Measurements from ENCODE around the gene BCL11B. TPM values are rescaled to one million over a fixed set of nuclear protein-coding genes. Genes with fewer than 3 reads are reported as not detected.

The BCL11B gene
- total and polyA plus RNA-seq, 2 of the 8 experiments (the other 6 are each of a cell fraction or from before 2014, with no cell fraction given): 0.63 to 5.9 TPM

- TF ChIP-seq USF2 (IDR thresholded peaks at IDR 0.05; ENCODE audit: low read length): no peak
- TF ChIP-seq SP2 (IDR thresholded peaks at IDR 0.05; ENCODE audit: low read length): no peak
- no peak for TF ChIP-seq TBP (IDR thresholded peaks at IDR 0.05; ENCODE audit: low read depth, low read length)
- TF ChIP-seq PHF8 (conservative IDR thresholded peaks at IDR 0.05; ENCODE audit: low read depth, low read length): no peak
- TF ChIP-seq FOSL1 (IDR thresholded peaks at IDR 0.05; ENCODE audit: insufficient read depth, low read depth, low read length): no peak
- TF ChIP-seq NANOG (IDR thresholded peaks at IDR 0.05; ENCODE audit: insufficient read depth, low read depth, low read length, poor library complexity, severe bottlenecking): no peak
- no peak for TF ChIP-seq JUN (IDR thresholded peaks at IDR 0.05; ENCODE audit: low read depth, low read length)
- no peak; the same call in 1 of the 2 replicates for TF ChIP-seq ATF2 (IDR thresholded peaks at IDR 0.05; ENCODE audit: low read length)
- TF ChIP-seq KDM4A (IDR thresholded peaks at IDR 0.05; ENCODE audit: low read depth, low read length, severe bottlenecking): peak; percentile 48
- TF ChIP-seq CTCF (IDR thresholded peaks at IDR 0.05; ENCODE audit: control extremely low read depth in 1 of 3, insufficient read depth in 1 of 3, low read depth in 1 of 3, low read length in 3 of 3): peak in 2 of 3 experiments; percentile 25 to 42; a peak in 2 of 4 replicates
- no peak for TF ChIP-seq ATF3 (IDR thresholded peaks at IDR 0.05; ENCODE audit: insufficient read depth, low read depth, low read length)
- TF ChIP-seq SP4 (IDR thresholded peaks at IDR 0.05; ENCODE audit: low read length): no peak
- no peak for TF ChIP-seq SRF (IDR thresholded peaks at IDR 0.05; ENCODE audit: low read depth, low read length)
- TF ChIP-seq POLR2AphosphoS5 (IDR thresholded peaks at IDR 0.05; ENCODE audit: low read depth, low read length): no peak
- TF ChIP-seq NRF1 (IDR thresholded peaks at IDR 0.05; ENCODE audit: low read depth, low read length): no peak
- no peak for TF ChIP-seq SAP30 (IDR thresholded peaks at IDR 0.05; ENCODE audit: insufficient read depth, insufficient replicate concordance, low read length)
- TF ChIP-seq ASH2L (IDR thresholded peaks at IDR 0.05; ENCODE audit: low read length): peak; percentile 30
- no peak for TF ChIP-seq RXRA (IDR thresholded peaks at IDR 0.05; ENCODE audit: insufficient read depth, low read depth, low read length)
These were observed at the start of gene BCL11B (continued) for GRCh38 chr14:99271951-99272631.

All from H1 (cell line).